GM12878 (cell line): Measurements from ENCODE around the gene ALDH1A2. TPM values are rescaled to one million over a fixed set of nuclear protein-coding genes. Genes with fewer than 3 reads are reported as not detected.

Experiments used
- BHLHE40 ChIP-seq, 2 experiments: fragments of 450-650 bp in 1 of 2; IDR thresholded peaks; 2 replicates each; pipeline ENCODE4 v1.6.1; 2011 to 2017; ENCODE audit warnings: low read depth in 2 of 2, borderline replicate concordance in 1 of 2, improper control_type of control experiment in 1 of 2, low read length in 1 of 2, mild to moderate bottlenecking in 1 of 2
- CBFB ChIP-seq: IDR thresholded peaks from 2 replicates; pipeline ENCODE4 v1.6.1; 2016; ENCODE audit warnings: antibody characterized with exemption, low read depth
- EGR1 ChIP-seq, 2 experiments: IDR thresholded peaks; 1 replicate in 1 of 2; 2 replicates in 1 of 2; pipeline ENCODE4 v1.6.1; 2011 to 2012; ENCODE audit warnings: low read depth in 2 of 2, low read length in 2 of 2, borderline replicate concordance in 1 of 2, mild to moderate bottlenecking in 1 of 2, moderate library complexity in 1 of 2
- HCFC1 ChIP-seq: fragments of 150-350 bp; IDR thresholded peaks from 2 replicates; pipeline ENCODE4 v1.6.1; 2014; ENCODE audit warnings: low read length
- MXI1 ChIP-seq: fragments of 150-350 bp; IDR thresholded peaks from 2 replicates; pipeline ENCODE4 v1.6.1; 2011; ENCODE audit warnings: low read depth, mild to moderate bottlenecking, inconsistent platforms, low read length, improper control_type of control experiment
- NFYA ChIP-seq: IDR thresholded peaks from 2 replicates; pipeline ENCODE4 v1.6.1; 2011; ENCODE audit warnings: low read depth, mild to moderate bottlenecking, low read length, improper control_type of control experiment, borderline replicate concordance
- POLR2AphosphoS2 ChIP-seq: IDR thresholded peaks from 2 replicates; pipeline ENCODE4 v1.6.1; 2011; ENCODE audit warnings: low read depth, mild to moderate bottlenecking, low read length, improper control_type of control experiment, moderate library complexity
- ZNF207 ChIP-seq: fragments of 450-650 bp; IDR thresholded peaks from 2 replicates; pipeline ENCODE4 v1.6.1; 2014; ENCODE audit warnings: antibody characterized with exemption, mild to moderate bottlenecking, borderline replicate concordance
- polyA plus RNA-seq, 11 experiments: library from polyadenylated mRNA; depleted of rRNA in 4 of 11; unstranded in 6 of 11; stranded (reverse) in 5 of 11; fragments of >200 nt; fragmentation: Nextera tagmentation in 4 of 11; fragmentation: Illumina TruSeq in 1 of 11; extraction: Ambion mirVana in 4 of 11; extraction: Trizol in 1 of 11; gene quantifications; 1 replicate in 1 of 11; 2 replicates in 10 of 11; pipeline versions ENCODE4 v1.2.1 to v1.2.3, GENCODE V29; 2011 to 2016; ENCODE audit warnings: inconsistent platforms in 2 of 11, missing spikeins in 2 of 11, low read depth in 1 of 11
- total RNA-seq, 4 experiments: library from RNA; depleted of rRNA in 3 of 4; stranded (reverse); fragments of >200 nt in 3 of 4; fragmentation: Illumina TruSeq in 1 of 4; extraction: Trizol in 1 of 4; gene quantifications; 2 replicates each; pipeline versions ENCODE4 v1.2.1 to v1.2.3, GENCODE V29; 2013 to 2021
- TF ChIP-seq, protein P1 (sequence below): IDR thresholded peaks from 2 replicates; pipeline ENCODE4 v1.6.1; 2012; ENCODE audit warnings: mild to moderate bottlenecking, low read depth, low read length
- TF ChIP-seq, protein P2 (sequence below): fragments of 450-650 bp; IDR thresholded peaks from 2 replicates; pipeline ENCODE4 v1.6.1; 2016; ENCODE audit warnings: mild to moderate bottlenecking

ALDH1A2 gene
- total and polyA plus RNA-seq, 10 of the 15 experiments (the other 5 are each of a cell fraction or from before 2014, with no cell fraction given): 0.06 to 0.92 (median 0.18) TPM; not detected in 5

DNA sequence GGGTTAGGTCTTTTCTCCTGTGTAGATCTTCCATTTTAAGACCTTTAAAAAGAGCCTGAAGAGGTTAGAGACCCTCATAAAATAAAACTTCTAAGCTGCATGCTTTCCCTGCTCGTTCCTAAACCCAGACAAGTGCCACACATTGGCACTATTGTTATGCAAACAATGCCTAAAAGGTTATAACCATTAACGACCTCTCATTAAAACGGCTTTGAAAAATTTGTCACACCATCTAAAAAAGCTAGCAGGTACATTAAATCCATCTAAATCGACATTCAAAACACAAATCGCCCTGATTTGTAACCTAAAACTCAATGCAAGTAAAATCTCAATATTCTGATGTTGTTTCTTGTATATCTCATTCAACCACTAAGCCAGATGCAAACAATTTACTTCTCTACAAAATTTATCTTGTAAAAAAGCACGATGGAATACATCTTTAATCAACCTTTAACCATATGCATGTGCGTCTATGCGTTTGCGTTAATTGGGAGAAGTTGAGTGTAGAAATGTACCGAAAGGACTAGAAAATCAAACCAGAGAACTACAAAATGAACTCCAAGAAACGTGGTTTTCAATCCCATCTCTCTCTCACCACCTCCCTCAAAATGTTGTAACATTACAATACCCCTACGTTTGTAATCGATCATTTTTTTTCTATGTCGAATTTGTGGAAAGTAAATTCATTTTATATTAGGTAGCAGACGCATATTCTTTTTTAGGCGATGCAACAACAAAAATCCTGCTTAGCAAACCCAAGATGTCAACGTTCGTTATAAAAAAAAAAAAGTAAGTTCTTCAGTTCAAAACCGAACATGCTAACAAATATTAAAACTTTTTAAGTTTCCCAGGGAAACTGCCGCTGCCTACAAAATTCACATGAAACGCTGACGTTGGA, 1.2 kb downstream of the ALDH1A2 start (continued):
- no peak for TF ChIP-seq CBFB
- TF ChIP-seq HCFC1: no peak
- no peak for TF ChIP-seq POLR2AphosphoS2
- no peak for TF ChIP-seq NFYA
- no peak for TF ChIP-seq EGR1 (IDR thresholded peaks at IDR 0.05; ENCODE audit: borderline replicate concordance in 1 of 2, low read depth in 2 of 2, low read length in 2 of 2)
- TF ChIP-seq BHLHE40 (IDR thresholded peaks at IDR 0.05; ENCODE audit: borderline replicate concordance in 1 of 2, low read depth in 2 of 2, low read length in 1 of 2): no peak
- TF ChIP-seq, protein P1, sequence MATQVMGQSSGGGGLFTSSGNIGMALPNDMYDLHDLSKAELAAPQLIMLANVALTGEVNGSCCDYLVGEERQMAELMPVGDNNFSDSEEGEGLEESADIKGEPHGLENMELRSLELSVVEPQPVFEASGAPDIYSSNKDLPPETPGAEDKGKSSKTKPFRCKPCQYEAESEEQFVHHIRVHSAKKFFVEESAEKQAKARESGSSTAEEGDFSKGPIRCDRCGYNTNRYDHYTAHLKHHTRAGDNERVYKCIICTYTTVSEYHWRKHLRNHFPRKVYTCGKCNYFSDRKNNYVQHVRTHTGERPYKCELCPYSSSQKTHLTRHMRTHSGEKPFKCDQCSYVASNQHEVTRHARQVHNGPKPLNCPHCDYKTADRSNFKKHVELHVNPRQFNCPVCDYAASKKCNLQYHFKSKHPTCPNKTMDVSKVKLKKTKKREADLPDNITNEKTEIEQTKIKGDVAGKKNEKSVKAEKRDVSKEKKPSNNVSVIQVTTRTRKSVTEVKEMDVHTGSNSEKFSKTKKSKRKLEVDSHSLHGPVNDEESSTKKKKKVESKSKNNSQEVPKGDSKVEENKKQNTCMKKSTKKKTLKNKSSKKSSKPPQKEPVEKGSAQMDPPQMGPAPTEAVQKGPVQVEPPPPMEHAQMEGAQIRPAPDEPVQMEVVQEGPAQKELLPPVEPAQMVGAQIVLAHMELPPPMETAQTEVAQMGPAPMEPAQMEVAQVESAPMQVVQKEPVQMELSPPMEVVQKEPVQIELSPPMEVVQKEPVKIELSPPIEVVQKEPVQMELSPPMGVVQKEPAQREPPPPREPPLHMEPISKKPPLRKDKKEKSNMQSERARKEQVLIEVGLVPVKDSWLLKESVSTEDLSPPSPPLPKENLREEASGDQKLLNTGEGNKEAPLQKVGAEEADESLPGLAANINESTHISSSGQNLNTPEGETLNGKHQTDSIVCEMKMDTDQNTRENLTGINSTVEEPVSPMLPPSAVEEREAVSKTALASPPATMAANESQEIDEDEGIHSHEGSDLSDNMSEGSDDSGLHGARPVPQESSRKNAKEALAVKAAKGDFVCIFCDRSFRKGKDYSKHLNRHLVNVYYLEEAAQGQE: no peak
- TF ChIP-seq ZNF207: no peak
- TF ChIP-seq, protein P2, sequence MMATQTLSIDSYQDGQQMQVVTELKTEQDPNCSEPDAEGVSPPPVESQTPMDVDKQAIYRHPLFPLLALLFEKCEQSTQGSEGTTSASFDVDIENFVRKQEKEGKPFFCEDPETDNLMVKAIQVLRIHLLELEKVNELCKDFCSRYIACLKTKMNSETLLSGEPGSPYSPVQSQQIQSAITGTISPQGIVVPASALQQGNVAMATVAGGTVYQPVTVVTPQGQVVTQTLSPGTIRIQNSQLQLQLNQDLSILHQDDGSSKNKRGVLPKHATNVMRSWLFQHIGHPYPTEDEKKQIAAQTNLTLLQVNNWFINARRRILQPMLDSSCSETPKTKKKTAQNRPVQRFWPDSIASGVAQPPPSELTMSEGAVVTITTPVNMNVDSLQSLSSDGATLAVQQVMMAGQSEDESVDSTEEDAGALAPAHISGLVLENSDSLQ: no peak
- TF ChIP-seq MXI1: no peak
